Left ventricle myocardium inferior (tissue), 1 donor: ENCODE data around the gene STK32C. TPM values are rescaled to one million over a fixed set of nuclear protein-coding genes. Genes with fewer than 3 reads are reported as not detected.

Experiments used
- DNase-seq: peaks from one replicate; pipeline ENCODE4 v3.0.0-alpha.2; 2020
- H3K27ac ChIP-seq: fragments of 200-600 bp; replicated peaks from 2 replicates; pipeline ENCODE4 v1.8.0; 2021
- H3K27me3 ChIP-seq: fragments of 200-600 bp; 2 replicates; pipeline ENCODE4 v1.8.0; 2021; ENCODE audit warnings: low read depth
- H3K36me3 ChIP-seq: fragments of 200-600 bp; 2 replicates; pipeline ENCODE4 v1.8.0; 2021
- H3K4me1 ChIP-seq: fragments of 200-600 bp; 2 replicates; pipeline ENCODE4 v1.8.0; 2021
- H3K4me3 ChIP-seq: fragments of 200-600 bp; 2 replicates; pipeline ENCODE4 v1.8.0; 2021; ENCODE audit warnings: mild to moderate bottlenecking, moderate library complexity
- H3K9me3 ChIP-seq: fragments of 200-600 bp; replicated peaks from 2 replicates; pipeline ENCODE4 v1.8.0; 2021
- intact Hi-C: fragments of 100-400 bp; cut with micrococcal nuclease; formaldehyde crosslinking; loops from one replicate; pipeline ENCODE4 v1.11.0; 2022
- total RNA-seq: library from RNA; stranded (reverse); fragmentation: NEBNext Ultra II Directional; extraction: Animal tissue kit (Norgen Biotek cat#: 25700); gene quantifications from one replicate; pipeline ENCODE4 v1.2.1, GENCODE V29; 2021
- TF ChIP-seq, protein P1 (sequence below): fragments of 200-600 bp; IDR thresholded peaks from 2 replicates; pipeline ENCODE4 v1.8.0; 2021; ENCODE audit warnings: antibody characterized with exemption, mild to moderate bottlenecking, borderline replicate concordance
- donor health status: DM: no; HTN: yes; CAD: no; lungs with severe emphysema.

STK32C gene
- total RNA-seq, 1 donor from 2014 or later: 4.4 TPM

DNA sequence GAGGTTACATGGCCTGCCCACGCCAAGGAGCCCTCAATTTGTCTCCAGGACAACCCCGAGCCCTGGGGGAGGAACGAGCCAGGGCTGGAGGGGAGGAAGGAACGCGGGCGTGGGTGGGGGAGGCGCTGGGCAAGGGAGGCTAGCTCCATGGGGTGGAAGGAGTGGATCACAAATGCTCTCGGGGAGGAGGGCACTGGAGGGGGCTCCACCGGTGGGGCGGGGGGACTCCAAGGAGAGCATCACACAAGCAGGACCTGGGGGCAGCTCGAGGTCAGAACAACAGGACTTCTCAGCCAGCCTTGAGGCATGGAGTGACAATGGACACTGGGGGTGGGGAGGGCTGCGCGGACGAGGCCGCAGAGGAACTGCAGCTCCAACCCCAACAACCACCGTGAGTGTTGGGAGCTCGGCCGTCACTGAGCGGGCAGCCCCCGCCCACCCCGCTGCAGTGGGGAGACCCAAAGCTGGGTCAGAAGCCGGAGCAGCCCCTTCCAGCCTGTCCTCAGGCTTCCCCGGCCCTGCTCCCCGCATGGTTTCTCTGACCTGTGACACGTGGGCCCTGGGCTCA is 41.1 kb downstream of the STK32C start:
- no peaks in the 10 kb centered on the region for H3K4me1 ChIP-seq
- H3K27me3 ChIP-seq: peaks cover 4% of the 10 kb centered on the region
- no peaks in the 10 kb centered on the region for H3K9me3 ChIP-seq
- intact Hi-C loops: no loop called here
- TF ChIP-seq, protein P1, sequence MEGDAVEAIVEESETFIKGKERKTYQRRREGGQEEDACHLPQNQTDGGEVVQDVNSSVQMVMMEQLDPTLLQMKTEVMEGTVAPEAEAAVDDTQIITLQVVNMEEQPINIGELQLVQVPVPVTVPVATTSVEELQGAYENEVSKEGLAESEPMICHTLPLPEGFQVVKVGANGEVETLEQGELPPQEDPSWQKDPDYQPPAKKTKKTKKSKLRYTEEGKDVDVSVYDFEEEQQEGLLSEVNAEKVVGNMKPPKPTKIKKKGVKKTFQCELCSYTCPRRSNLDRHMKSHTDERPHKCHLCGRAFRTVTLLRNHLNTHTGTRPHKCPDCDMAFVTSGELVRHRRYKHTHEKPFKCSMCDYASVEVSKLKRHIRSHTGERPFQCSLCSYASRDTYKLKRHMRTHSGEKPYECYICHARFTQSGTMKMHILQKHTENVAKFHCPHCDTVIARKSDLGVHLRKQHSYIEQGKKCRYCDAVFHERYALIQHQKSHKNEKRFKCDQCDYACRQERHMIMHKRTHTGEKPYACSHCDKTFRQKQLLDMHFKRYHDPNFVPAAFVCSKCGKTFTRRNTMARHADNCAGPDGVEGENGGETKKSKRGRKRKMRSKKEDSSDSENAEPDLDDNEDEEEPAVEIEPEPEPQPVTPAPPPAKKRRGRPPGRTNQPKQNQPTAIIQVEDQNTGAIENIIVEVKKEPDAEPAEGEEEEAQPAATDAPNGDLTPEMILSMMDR: no peak
- no peak overlapping the region for H3K27ac ChIP-seq
- no peak for DNase-seq
- no peak overlapping the region for H3K4me3 ChIP-seq
- H3K36me3 ChIP-seq: no peaks in the 10 kb centered on the region

DNA sequence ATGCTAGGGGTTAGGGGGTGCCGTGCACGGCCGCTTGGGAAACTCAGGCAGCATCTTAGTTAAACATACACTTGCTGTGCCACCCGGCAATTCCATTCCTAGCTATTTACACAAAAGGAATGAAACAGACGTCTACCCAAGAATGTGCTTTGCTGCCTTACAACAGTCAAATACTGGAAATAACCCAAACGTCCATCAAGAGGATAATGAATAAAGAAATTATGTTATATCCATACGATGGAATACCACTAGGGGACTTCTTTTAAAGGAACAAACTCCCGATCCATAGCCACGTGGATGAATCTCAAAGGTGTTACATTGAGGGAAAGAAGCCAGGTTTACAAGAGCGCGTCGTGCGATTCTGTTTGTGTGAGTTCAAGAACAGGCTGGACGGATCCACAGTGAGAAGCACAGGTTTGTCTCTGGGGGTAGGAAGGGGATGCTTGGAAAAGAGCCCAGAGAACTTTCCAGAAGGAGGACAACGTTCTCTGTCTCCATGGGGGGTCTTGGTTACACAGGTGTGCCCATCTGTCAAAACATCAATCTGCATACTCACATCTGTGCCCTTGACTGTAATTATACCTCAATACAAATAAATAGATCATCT is 41.8 kb downstream of the STK32C start:
- Histone ChIP-seq H3K27me3 (no peaks in the 10 kb centered on the region), H3K36me3 (no peaks in the 10 kb centered on the region), H3K27ac (no peak overlapping the region), H3K9me3 (no peaks in the 10 kb centered on the region), H3K4me3 (no peak overlapping the region), H3K4me1 (no peaks in the 10 kb centered on the region)
- TF ChIP-seq, protein P1: no peak
- intact Hi-C loops: no loop called here
- DNase-seq: no peak

- no peaks in the 10 kb centered on the region for H3K4me1 ChIP-seq
- no peak overlapping the region for H3K27ac ChIP-seq
- DNase-seq: no peak
- intact Hi-C loops: no loop called here
- no peak overlapping the region for H3K4me3 ChIP-seq
- no peaks in the 10 kb centered on the region for H3K27me3 ChIP-seq
- no peaks in the 10 kb centered on the region for H3K9me3 ChIP-seq
- no peaks in the 10 kb centered on the region for H3K36me3 ChIP-seq
- TF ChIP-seq, protein P1: no peak
Observed at GRCh38 chr10:132264966-132265889, 42.5 kb downstream of the STK32C start.

DNA sequence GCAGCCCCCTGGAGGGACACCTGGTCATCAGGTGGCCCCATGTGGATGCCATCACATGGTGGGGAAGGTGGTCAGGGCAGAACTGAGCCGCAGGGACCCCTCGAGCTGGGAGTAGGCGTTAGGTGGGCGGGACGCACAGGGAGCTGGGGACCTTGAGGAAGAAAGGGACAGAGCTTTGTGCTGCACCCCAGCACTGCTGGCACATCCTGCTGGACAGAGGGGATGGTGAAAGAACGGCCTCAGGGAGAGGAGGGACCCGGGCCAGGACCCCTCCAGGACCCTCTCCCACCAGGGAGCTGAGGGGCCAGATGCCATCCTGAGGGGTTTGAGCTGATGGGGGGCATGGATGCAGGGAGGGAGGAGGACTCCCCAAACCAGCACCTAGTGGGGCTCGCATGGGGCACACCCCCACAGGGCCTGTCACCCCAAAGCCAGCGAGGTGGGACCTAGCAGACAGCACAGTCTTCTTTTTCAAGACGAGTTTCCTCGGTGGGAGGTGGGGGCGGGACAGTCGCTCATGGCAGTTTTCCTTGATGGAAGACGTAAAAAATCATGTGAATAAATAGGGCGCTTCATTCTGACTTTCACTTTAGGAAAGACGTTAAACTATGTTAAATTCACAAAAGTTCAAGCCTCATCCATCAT is 43.3 kb downstream of the STK32C start:
- TF ChIP-seq, protein P1: no peak
- H3K4me3 ChIP-seq: no peak overlapping the region
- H3K9me3 ChIP-seq: no peaks in the 10 kb centered on the region
- no peaks in the 10 kb centered on the region for H3K36me3 ChIP-seq
- no peaks in the 10 kb centered on the region for H3K27me3 ChIP-seq
- no peak for DNase-seq
- no peak overlapping the region for H3K27ac ChIP-seq
- intact Hi-C loops: no loop called here
- no peaks in the 10 kb centered on the region for H3K4me1 ChIP-seq

DNA sequence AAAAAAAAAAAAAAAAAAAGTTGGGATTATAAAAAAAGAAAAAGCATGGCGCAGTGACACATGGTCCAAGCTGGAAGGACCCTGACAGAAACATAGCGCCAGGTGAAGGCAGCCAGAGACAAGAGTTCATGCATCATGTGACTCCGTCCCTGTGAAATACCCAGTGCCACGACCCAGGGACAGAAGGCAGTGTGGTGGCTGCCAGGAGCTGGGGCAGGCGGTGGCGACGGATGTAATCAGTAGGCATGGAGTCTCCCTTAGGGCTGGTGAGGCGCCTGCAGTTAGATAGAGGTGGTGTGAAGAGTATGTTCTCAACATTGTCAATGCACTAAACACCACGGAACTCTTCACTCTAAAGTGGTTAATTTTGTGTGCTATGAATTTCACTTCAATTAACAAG is 43.9 kb downstream of the STK32C start:
- Histone ChIP-seq H3K4me3 (no peak overlapping the region), H3K9me3 (no peaks in the 10 kb centered on the region), H3K27me3 (no peaks in the 10 kb centered on the region), H3K36me3 (no peaks in the 10 kb centered on the region), H3K27ac (no peak overlapping the region), H3K4me1 (no peaks in the 10 kb centered on the region)
- DNase-seq: no peak
- intact Hi-C loops: no loop called here
- TF ChIP-seq, protein P1: no peak
